Activated B cell treated with CpG ODN at 0.5 μM for 24 hours (primary cell): ENCODE measurements around the gene FAM177B. TPM values are rescaled to one million over a fixed set of nuclear protein-coding genes. Genes with fewer than 3 reads are reported as not detected.

Experiments
- ATAC-seq: fragments of 200-7000 bp; cut with Tn5 transposase; one replicate; pipeline ENCODE4 v1.10.0; 2021; ENCODE audit warnings: low read depth, mild to moderate bottlenecking, moderate library complexity
- CTCF ChIA-PET: fragments of 350-600 bp; sonication (Branson Sonifier 250); formaldehyde crosslinking; loops from one replicate; lab custom pipeline; 2021; ENCODE audit warnings: antibody characterized with exemption; lab: Charles Lee
- POLR2A ChIA-PET: fragments of 350-600 bp; sonication (Branson Sonifier 250); formaldehyde crosslinking; loops from one replicate; lab custom pipeline; 2021; ENCODE audit warnings: antibody characterized with exemption; lab: Charles Lee
- DNase-seq: peaks from one replicate; pipeline ENCODE4 v3.0.0; 2022
- H3K27ac Mint-ChIP-seq: one replicate; pipeline ENCODE4 v1.8.0; 2020; ENCODE audit warnings: mixed read lengths
- H3K27me3 Mint-ChIP-seq: one replicate; pipeline ENCODE4 v1.8.0; 2021; ENCODE audit warnings: mixed read lengths
- H3K36me3 Mint-ChIP-seq: one replicate; pipeline ENCODE4 v1.8.0; 2021; ENCODE audit warnings: low read depth, mixed read lengths
- H3K4me1 Mint-ChIP-seq: one replicate; pipeline ENCODE4 v1.8.0; 2021; ENCODE audit warnings: mixed read lengths
- H3K4me3 Mint-ChIP-seq: one replicate; pipeline ENCODE4 v1.8.0; 2020; ENCODE audit warnings: mild to moderate bottlenecking, mixed read lengths
- H3K9me3 Mint-ChIP-seq: one replicate; pipeline ENCODE4 v1.8.0; 2020; ENCODE audit warnings: mixed read lengths
- CTCF ChIP-seq: fragments of 200-600 bp; IDR thresholded peaks from one replicate; pipeline ENCODE4 v1.8.0; 2022; ENCODE audit warnings: antibody characterized with exemption, mild to moderate bottlenecking
- intact Hi-C: fragments of 100-400 bp; cut with micrococcal nuclease; formaldehyde crosslinking; loops from one replicate; pipeline ENCODE4 v1.15.1; 2024
- total RNA-seq: library from RNA; stranded (reverse); gene quantifications from 2 replicates; pipeline ENCODE4 v1.2.3, GENCODE V29; 2022

FAM177B gene
- total RNA-seq, 1 donor from 2014 or later: 3.5 TPM

- TF ChIP-seq CTCF: no peak
- intact Hi-C loops: loop anchor here (1.0 to 2.0 kb wide), 2 partner anchors 16 to 25 kb away; no protein-coding TSS in a partner anchor
- CTCF ChIA-PET: interaction anchor here (0.9 to 1.7 kb wide), 6 partner anchors 19 to 326 kb away, joined by 3 to 8 read pairs (median 4); no protein-coding TSS in a partner anchor
- Mint-ChIP-seq H3K27ac (peak overlapping the region; percentile 75), H3K9me3 (no peaks in the 10 kb centered on the region), H3K36me3 (no peaks in the 10 kb centered on the region), H3K4me1 (peaks cover 22% of the 10 kb centered on the region), H3K27me3 (no peaks in the 10 kb centered on the region), H3K4me3 (no peak overlapping the region)
- DNase-seq (no peak), ATAC-seq (peak; percentile 99)
- POLR2A ChIA-PET: interaction anchor here (0.6 to 1.3 kb wide), 11 partner anchors 11 to 1919 kb away, joined by 3 to 14 read pairs (median 6); partner anchors contain the start of genes AIDA, BROX, FAM177B and HLX
Measured at GRCh38 chr1:222798116-222798515, 61.1 kb downstream of the FAM177B start.

- Mint-ChIP-seq H3K9me3 (no peaks in the 10 kb centered on the region), H3K27me3 (no peaks in the 10 kb centered on the region), H3K36me3 (no peaks in the 10 kb centered on the region), H3K27ac (no peak overlapping the region), H3K4me3 (no peak overlapping the region), H3K4me1 (peaks cover 22% of the 10 kb centered on the region)
- ATAC-seq (no peak), DNase-seq (no peak)
- TF ChIP-seq CTCF: no peak
- intact Hi-C loops: loop anchor here (1.0 to 2.0 kb wide), 2 partner anchors 15 to 26 kb away; no protein-coding TSS in a partner anchor
- ChIA-PET POLR2A (interaction anchor here (0.7 to 0.8 kb wide), 2 partner anchors 15 kb away, joined by 3 to 7 read pairs; partner anchors contain the start of gene DISP1), CTCF (interaction anchor here (1.3 to 1.7 kb wide), 4 partner anchors 18 to 291 kb away, joined by 3 to 8 read pairs (median 4); no protein-coding TSS in a partner anchor)
Measured at GRCh38 chr1:222798975-222799374, 62.0 kb downstream of the FAM177B start.

Other genes starting within 250 kb of the FAM177B start
- 0.86 and 1.5 TPM in 2 replicates for gene HHIPL2, start 189.1 kb upstream of the FAM177B start, total RNA-seq
- gene TAF1A, start 147.3 kb upstream of the FAM177B start, total RNA-seq: 15.2 and 19.1 TPM in 2 replicates
- gene MIA3, start 119.1 kb upstream of the FAM177B start, total RNA-seq: 58.8 and 83.1 TPM in 2 replicates
- gene AIDA, start 24.7 kb upstream of the FAM177B start, total RNA-seq: 50.4 and 54.3 TPM in 2 replicates
- 27.8 and 34.6 TPM in 2 replicates for gene BROX, start 24.6 kb upstream of the FAM177B start, total RNA-seq
- 4.5 and 5.1 TPM in 2 replicates for gene DISP1, start 77.8 kb downstream of the FAM177B start, total RNA-seq